H9 (cell line): Measurements from ENCODE around the gene GLT8D1. TPM values are rescaled to one million over a fixed set of nuclear protein-coding genes. Genes with fewer than 3 reads are reported as not detected.
"Not testable (repeated sequence)": the region's sequence is repeated elsewhere in the genome, so short reads cannot be mapped to it uniquely, and the experiment has no call there.

ENCODE experiments used
- DNase-seq: peaks from one replicate; pipeline ENCODE4 v3.0.0-alpha.2; 2017
- H2AFZ ChIP-seq: one replicate; pipeline ENCODE4 v1.6.1; 2013; ENCODE audit warnings: mild to moderate bottlenecking, low read length, control low read depth, moderate library complexity
- H2AK5ac ChIP-seq: 2 replicates; pipeline ENCODE4 v1.6.1; 2013; ENCODE audit warnings: low read length, control low read depth, mixed read lengths; ENCODE audit not compliant: insufficient read length
- H2BK120ac ChIP-seq: one replicate; pipeline ENCODE4 v1.6.1; 2013; ENCODE audit warnings: low read depth, mild to moderate bottlenecking, low read length, control low read depth, inconsistent platforms; ENCODE audit not compliant: poor library complexity, severe bottlenecking
- H2BK12ac ChIP-seq: 2 replicates; pipeline ENCODE4 v1.6.1; 2013; ENCODE audit warnings: low read length, control low read depth, mixed read lengths, low read depth; ENCODE audit not compliant: insufficient read length
- H2BK15ac ChIP-seq: 2 replicates; pipeline ENCODE4 v1.6.1; 2013; ENCODE audit warnings: low read depth, low read length, control low read depth
- H2BK20ac ChIP-seq: one replicate; pipeline ENCODE4 v1.6.1; 2013; ENCODE audit warnings: low read depth, mild to moderate bottlenecking, low read length, control low read depth, inconsistent platforms; ENCODE audit not compliant: poor library complexity, severe bottlenecking
- H2BK5ac ChIP-seq: 2 replicates; pipeline ENCODE4 v1.6.1; 2013; ENCODE audit warnings: low read length, control low read depth, mixed read lengths; ENCODE audit not compliant: insufficient read length
- H3K14ac ChIP-seq: 2 replicates; pipeline ENCODE4 v1.6.1; 2013; ENCODE audit warnings: low read length, control low read depth; ENCODE audit not compliant: insufficient read depth
- H3K18ac ChIP-seq: 2 replicates; pipeline ENCODE4 v1.6.1; 2013; ENCODE audit warnings: low read depth, mild to moderate bottlenecking, mixed read lengths, low read length, control low read depth; ENCODE audit not compliant: insufficient read length
- H3K23ac ChIP-seq: 2 replicates; pipeline ENCODE4 v1.6.1; 2013; ENCODE audit warnings: low read length, control low read depth, mixed read lengths, low read depth; ENCODE audit not compliant: insufficient read length
- H3K23me2 ChIP-seq: 2 replicates; pipeline ENCODE4 v1.6.1; 2013; ENCODE audit warnings: low read depth, mild to moderate bottlenecking, mixed read lengths, low read length, control low read depth; ENCODE audit not compliant: insufficient read length, poor library complexity, severe bottlenecking
- H3K27ac ChIP-seq: 2 replicates; pipeline ENCODE4 v1.5.1; 2013; ENCODE audit warnings: low read length, control low read depth, mixed read lengths, low read depth; ENCODE audit not compliant: insufficient read length
- H3K27me3 ChIP-seq: 2 replicates; pipeline ENCODE4 v1.6.1; 2013; ENCODE audit warnings: low read length, control low read depth, inconsistent platforms; ENCODE audit not compliant: insufficient read depth
- H3K4ac ChIP-seq: 2 replicates; pipeline ENCODE4 v1.6.1; 2013; ENCODE audit warnings: low read depth, mild to moderate bottlenecking, control low read depth, inconsistent platforms, low read length, moderate library complexity
- H3K4me1 ChIP-seq: 2 replicates; pipeline ENCODE4 v1.6.1; 2013; ENCODE audit warnings: low read length, control low read depth, inconsistent platforms; ENCODE audit not compliant: insufficient read depth
- H3K4me2 ChIP-seq: 2 replicates; pipeline ENCODE4 v1.6.1; 2013; ENCODE audit warnings: low read length, control low read depth, mixed read lengths; ENCODE audit not compliant: insufficient read length, insufficient read depth
- H3K56ac ChIP-seq: 2 replicates; pipeline ENCODE4 v1.6.1; 2013; ENCODE audit warnings: low read depth, mild to moderate bottlenecking, mixed read lengths, low read length, control low read depth; ENCODE audit not compliant: insufficient read length
- H3K79me1 ChIP-seq: 2 replicates; pipeline ENCODE4 v1.6.1; 2013; ENCODE audit warnings: low read depth, mild to moderate bottlenecking, moderate library complexity, low read length, control low read depth, inconsistent platforms; ENCODE audit not compliant: insufficient read depth, poor library complexity, severe bottlenecking
- H3K79me2 ChIP-seq: 2 replicates; pipeline ENCODE4 v1.6.1; 2013; ENCODE audit warnings: low read length, control low read depth, inconsistent platforms; ENCODE audit not compliant: insufficient read depth
- H3K9ac ChIP-seq: 2 replicates; pipeline ENCODE4 v1.6.1; 2013; ENCODE audit warnings: low read length, control low read depth, mixed read lengths; ENCODE audit not compliant: insufficient read length; ENCODE audit errors: extremely low read depth
- H3K9me3 ChIP-seq: one replicate; pipeline ENCODE4 v1.6.1; 2013; ENCODE audit warnings: low read depth, low read length, inconsistent platforms; ENCODE audit not compliant: control insufficient read depth
- H3T11ph ChIP-seq: one replicate; pipeline ENCODE4 v1.6.1; 2013; ENCODE audit warnings: mild to moderate bottlenecking, low read length, control low read depth, inconsistent platforms
- H4K20me1 ChIP-seq: one replicate; pipeline ENCODE4 v1.6.1; 2013; ENCODE audit not compliant: control insufficient read depth, insufficient read length, insufficient read depth
- H4K5ac ChIP-seq: 2 replicates; pipeline ENCODE4 v1.6.1; 2013; ENCODE audit warnings: low read depth, mild to moderate bottlenecking, mixed read lengths, low read length, control low read depth; ENCODE audit not compliant: insufficient read length
- H4K8ac ChIP-seq: replicated peaks from 2 replicates; pipeline ENCODE4 v1.6.1; 2013; ENCODE audit warnings: low read length, control low read depth, mixed read lengths, low read depth; ENCODE audit not compliant: insufficient read length
- H4K91ac ChIP-seq: 2 replicates; pipeline ENCODE4 v1.6.1; 2013; ENCODE audit warnings: low read depth, mild to moderate bottlenecking, moderate library complexity, mixed read lengths, low read length, control low read depth; ENCODE audit not compliant: insufficient read length
- H3K27ac Mint-ChIP-seq, 3 experiments: 2 replicates in 2 of 3; 3 replicates in 1 of 3; pipeline ENCODE4 v1.8.0; 2020 to 2021; ENCODE audit warnings: mixed read lengths in 3 of 3, mild to moderate bottlenecking in 1 of 3, moderate library complexity in 1 of 3
- H3K27me3 Mint-ChIP-seq: 2 replicates; pipeline ENCODE4 v1.8.0; 2021; ENCODE audit warnings: low read depth, mild to moderate bottlenecking, moderate library complexity, mixed read lengths
- H3K36me3 Mint-ChIP-seq, 3 experiments: 2 replicates in 2 of 3; 3 replicates in 1 of 3; pipeline ENCODE4 v1.8.0; 2020 to 2021; ENCODE audit warnings: low read depth in 3 of 3, mixed read lengths in 3 of 3; ENCODE audit not compliant: insufficient read depth in 1 of 3
- H3K4me1 Mint-ChIP-seq, 2 experiments: 2 replicates each; pipeline ENCODE4 v1.8.0; 2020; ENCODE audit warnings: mixed read lengths in 2 of 2
- H3K4me3 Mint-ChIP-seq, 2 experiments: 2 replicates in 1 of 2; 3 replicates in 1 of 2; pipeline ENCODE4 v1.8.0; 2020 to 2021; ENCODE audit warnings: mild to moderate bottlenecking in 2 of 2, mixed read lengths in 2 of 2, moderate library complexity in 1 of 2
- H3K9me3 Mint-ChIP-seq, 2 experiments: 2 replicates in 1 of 2; 3 replicates in 1 of 2; pipeline ENCODE4 v1.8.0; 2020; ENCODE audit warnings: mild to moderate bottlenecking in 2 of 2, mixed read lengths in 2 of 2, moderate library complexity in 1 of 2
- WGBS: extraction: QIAGEN DNeasy Blood & Tissue Kit; methylation state at CpG from one replicate; pipeline ENCODE4 v1.1.7; 2013; ENCODE audit warnings: missing lambda C conversion rate, low lambda C conversion rate, mixed read lengths; ENCODE audit not compliant: insufficient read length; ENCODE audit errors: extremely low coverage; 5-methylcytosine and 5-hydroxymethylcytosine counted together
- total RNA-seq: library from RNA; stranded (reverse); gene quantifications from 2 replicates; pipeline ENCODE4 v1.2.1, GENCODE V29; 2021
- TF ChIP-seq, protein P1 (sequence below): fragments of 200-600 bp; sonication (generic); conservative IDR thresholded peaks from 3 replicates; pipeline ENCODE4 v1.8.0; 2021; ENCODE audit warnings: antibody characterized with exemption, mild to moderate bottlenecking

Gene GLT8D1
- total RNA-seq, 1 experiment from 2014 or later: 39.3 TPM

GRCh38 chr3:52730681-52731080 is 25.1 kb upstream of the GLT8D1 start:
- no peak overlapping the region for H2BK120ac ChIP-seq

DNA sequence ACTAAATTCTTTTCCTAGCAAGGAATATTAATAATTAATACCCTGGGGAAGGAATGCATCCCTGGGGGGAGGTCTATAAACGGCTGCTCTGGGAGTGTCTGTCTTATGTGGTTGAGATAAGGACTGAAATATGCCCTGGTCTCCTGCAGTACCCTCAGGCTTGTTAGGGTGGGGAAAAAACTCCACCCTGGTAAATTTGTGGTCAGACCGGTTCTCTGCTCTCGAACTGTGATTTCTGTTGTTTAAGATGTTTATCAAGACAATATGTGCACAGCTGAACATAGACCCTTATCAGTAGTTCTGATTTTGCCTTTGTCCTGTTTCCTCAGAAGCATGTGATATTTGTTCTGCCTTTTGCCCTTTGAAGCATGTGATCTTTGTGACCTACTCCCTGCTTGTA is 23.2 kb upstream of the GLT8D1 start:
- H3K27ac ChIP-seq, H3K79me2 ChIP-seq, H2AFZ ChIP-seq, H3K23ac ChIP-seq, H3K56ac ChIP-seq, H2BK20ac ChIP-seq, H4K20me1 ChIP-seq, H3K27me3 ChIP-seq, H3K4me1 ChIP-seq, H3K4me3 Mint-ChIP-seq, H3K9me3 ChIP-seq, H2BK120ac ChIP-seq, H3T11ph ChIP-seq, H4K91ac ChIP-seq, DNase-seq, H3K4me2 ChIP-seq, H4K8ac ChIP-seq, H2BK15ac ChIP-seq, H2BK12ac ChIP-seq, H3K4me1 Mint-ChIP-seq, H3K4ac ChIP-seq, H2BK5ac ChIP-seq, H3K79me1 ChIP-seq, H4K5ac ChIP-seq, H2AK5ac ChIP-seq, H3K23me2 ChIP-seq, H3K18ac ChIP-seq, H3K14ac ChIP-seq, H3K9ac ChIP-seq, H3K27ac Mint-ChIP-seq, H3K27me3 Mint-ChIP-seq: not testable (repeated sequence)
- peaks cover 53 to 63% (median 58%) of the 10 kb centered on the region in 3 experiments for H3K36me3 Mint-ChIP-seq
- no CpG with 5 or more reads among the region's 3 CpGs for WGBS
- peaks cover 16 to 18% of the 10 kb centered on the region in 2 experiments for H3K9me3 Mint-ChIP-seq

More at GRCh38 chr3:52730681-52731080, 25.1 kb upstream of the GLT8D1 start:
- Histone ChIP-seq H3K4me1 (no peaks in the 10 kb centered on the region), H2BK12ac (no peak overlapping the region), H3T11ph (no peak overlapping the region), H3K14ac (no peak overlapping the region), H3K27ac (no peak overlapping the region), H2BK5ac (no peak overlapping the region), H3K23ac (no peak overlapping the region), H3K56ac (no peak overlapping the region), H3K4me2 (no peak overlapping the region), H3K9ac (no peak overlapping the region), H3K18ac (no peak overlapping the region), H2AK5ac (no peak overlapping the region), H2AFZ (no peak overlapping the region), H2BK20ac (no peak overlapping the region), H4K5ac (no peak overlapping the region), H3K4ac (no peak overlapping the region), H3K23me2 (no peaks in the 10 kb centered on the region), H3K27me3 (no peaks in the 10 kb centered on the region), H2BK15ac (no peak overlapping the region), H3K9me3 (no peaks in the 10 kb centered on the region), H3K79me1 (no peaks in the 10 kb centered on the region), H4K20me1 (no peaks in the 10 kb centered on the region), H4K91ac (no peak overlapping the region), H4K8ac (no peak overlapping the region), H3K79me2 (no peaks in the 10 kb centered on the region)
- H3K9me3 Mint-ChIP-seq: peaks cover 16 to 18% of the 10 kb centered on the region in 2 experiments
- peaks cover 55 to 76% (median 73%) of the 10 kb centered on the region in 3 experiments for H3K36me3 Mint-ChIP-seq
- no peak overlapping the region for H3K27ac Mint-ChIP-seq
- DNase-seq: no peak
- H3K27me3 Mint-ChIP-seq: no peaks in the 10 kb centered on the region
- TF ChIP-seq, protein P1, sequence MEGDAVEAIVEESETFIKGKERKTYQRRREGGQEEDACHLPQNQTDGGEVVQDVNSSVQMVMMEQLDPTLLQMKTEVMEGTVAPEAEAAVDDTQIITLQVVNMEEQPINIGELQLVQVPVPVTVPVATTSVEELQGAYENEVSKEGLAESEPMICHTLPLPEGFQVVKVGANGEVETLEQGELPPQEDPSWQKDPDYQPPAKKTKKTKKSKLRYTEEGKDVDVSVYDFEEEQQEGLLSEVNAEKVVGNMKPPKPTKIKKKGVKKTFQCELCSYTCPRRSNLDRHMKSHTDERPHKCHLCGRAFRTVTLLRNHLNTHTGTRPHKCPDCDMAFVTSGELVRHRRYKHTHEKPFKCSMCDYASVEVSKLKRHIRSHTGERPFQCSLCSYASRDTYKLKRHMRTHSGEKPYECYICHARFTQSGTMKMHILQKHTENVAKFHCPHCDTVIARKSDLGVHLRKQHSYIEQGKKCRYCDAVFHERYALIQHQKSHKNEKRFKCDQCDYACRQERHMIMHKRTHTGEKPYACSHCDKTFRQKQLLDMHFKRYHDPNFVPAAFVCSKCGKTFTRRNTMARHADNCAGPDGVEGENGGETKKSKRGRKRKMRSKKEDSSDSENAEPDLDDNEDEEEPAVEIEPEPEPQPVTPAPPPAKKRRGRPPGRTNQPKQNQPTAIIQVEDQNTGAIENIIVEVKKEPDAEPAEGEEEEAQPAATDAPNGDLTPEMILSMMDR: no peak
- H3K4me1 Mint-ChIP-seq: no peaks in the 10 kb centered on the region
- H3K4me3 Mint-ChIP-seq: no peak overlapping the region
